Measurements from ENCODE around the gene CD99. TPM values are rescaled to one million over a fixed set of nuclear protein-coding genes. Genes with fewer than 3 reads are reported as not detected.

CD99 gene
- total and polyA plus RNA-seq, 9 of the 15 experiments (the other 6 are each of a cell fraction or from before 2014, with no cell fraction given), result 5.0 to 55.3 (median 34.5) TPM

GRCh38 chrX:2711441-2711840 lies 20.3 kb downstream of the CD99 start (continued):
- no peak for TF ChIP-seq TSHZ1 (CRISPR knock-in tag; IDR thresholded peaks at IDR 0.05)
- TF ChIP-seq SMAD1 (IDR thresholded peaks at IDR 0.05; ENCODE audit: low read depth, low read length, partially characterized antibody), result no peak
- TF ChIP-seq IRF2 (CRISPR knock-in tag; IDR thresholded peaks at IDR 0.05), result no peak
- no peak for TF ChIP-seq ZNF57 (CRISPR knock-in tag; IDR thresholded peaks at IDR 0.05)
- no peak for TF ChIP-seq PKNOX1 (IDR thresholded peaks at IDR 0.05)
- no peak for TF ChIP-seq HLTF (IDR thresholded peaks at IDR 0.05)
- TF ChIP-seq KAT7 (CRISPR knock-in tag; IDR thresholded peaks at IDR 0.05; ENCODE audit: borderline replicate concordance), result no peak

GRCh38 chrX:2712428-2712827 lies 21.3 kb downstream of the CD99 start:
- Histone ChIP-seq H3K27me3 (ENCODE audit: control insufficient read depth in 2 of 2, insufficient read depth in 2 of 2, low read length in 2 of 2) (no peaks in the 10 kb centered on the region), H3K79me2 (ENCODE audit: control insufficient read depth, insufficient read depth, low read length) (no peaks in the 10 kb centered on the region), H3K4me2 (ENCODE audit: insufficient read depth, low read length) (no peak overlapping the region), H3K9me1 (ENCODE audit: control insufficient read depth, insufficient read depth, low read length) (no peaks in the 10 kb centered on the region), H3K9ac (ENCODE audit: insufficient read depth in 1 of 2, low read depth in 2 of 2, low read length in 2 of 2) (no peak overlapping the region), H3K9me3 (replicated peaks; ENCODE audit: control insufficient read depth, insufficient read depth, low read depth, low read length) (no peaks in the 10 kb centered on the region), H3K4me1 (replicated peaks in 1 of 2; ENCODE audit: control insufficient read depth in 2 of 2, insufficient read depth in 2 of 2, low read length in 2 of 2) (no peaks in the 10 kb centered on the region; a peak in 1 of 5 replicates), H3K4me3 (no peak overlapping the region), H4K20me1 (replicated peaks; ENCODE audit: control insufficient read depth, insufficient read depth, low read length) (no peaks in the 10 kb centered on the region), H2AFZ (ENCODE audit: low read depth, low read length) (no peak overlapping the region), H3K27ac (ENCODE audit: extremely low read depth, low read depth, low read length) (no peak overlapping the region), H3K36me3 (ENCODE audit: control insufficient read depth, insufficient read depth, low read length) (no peaks in the 10 kb centered on the region)
- CTCF ChIA-PET (ENCODE audit: low intra/inter-chr PET ratio), result no interaction called here
- intact Hi-C loops (cut with micrococcal nuclease) (no loop called here), in situ Hi-C loops (cut with MboI) (no loop called here)
- 68% methylated on average over 9 of the region's 9 CpGs for WGBS (ENCODE audit: insufficient coverage, low coverage, missing lambda C conversion rate)
- no TSS peak for BruUV-seq (replicated peaks)
- DNase-seq (ENCODE audit: extremely low read depth in 1 of 4, low spot score in 3 of 4), result no peak
- POLR2A ChIA-PET, result no interaction called here
- ATAC-seq, result no peak
- no peak for FAIRE-seq
- TF ChIP-seq DDX20 (tag; IDR thresholded peaks at IDR 0.05; ENCODE audit: low read depth) (no peak), CREM (IDR thresholded peaks at IDR 0.05; ENCODE audit: low read depth) (no peak), TSHZ1 (CRISPR knock-in tag; IDR thresholded peaks at IDR 0.05) (no peak), SAFB (IDR thresholded peaks at IDR 0.05; ENCODE audit: borderline replicate concordance, low read depth, low read length) (no peak), ZNF143 (CRISPR knock-in tag; IDR thresholded peaks at IDR 0.05) (no peak), PHTF2 (CRISPR knock-in tag; IDR thresholded peaks at IDR 0.05) (no peak), POLR2AphosphoS2 (IDR thresholded peaks at IDR 0.05; ENCODE audit: low read length) (no peak), RBM22 (IDR thresholded peaks at IDR 0.05; ENCODE audit: low read depth, low read length, poor library complexity, severe bottlenecking) (no peak), RAD51 (IDR thresholded peaks at IDR 0.05; ENCODE audit: borderline replicate concordance, low read depth) (no peak), DACH1 (IDR thresholded peaks at IDR 0.05; ENCODE audit: partially characterized antibody) (no peak)
